G401 (cell line): ENCODE results near the gene CEP128. TPM values are rescaled to one million over a fixed set of nuclear protein-coding genes. Genes with fewer than 3 reads are reported as not detected.

ENCODE experiments used
- DNase-seq: peaks from one replicate; pipeline ENCODE4 v3.0.0-alpha.2; 2015; ENCODE audit warnings: low spot score
- in situ Hi-C: cut with HindIII; loops from 2 replicates; pipeline ENCODE4 v1.10.0; 2016; ENCODE audit warnings: low sequenced_read_pairs, mixed read lengths
- total RNA-seq: library from RNA; depleted of rRNA; stranded (reverse); fragments of >200 nt; shearing (Covaris generic); gene quantifications from 2 replicates; pipeline ENCODE4 v1.2.3, GENCODE V29; 2014; rRNA removed

The CEP128 gene
- 3.3 and 10.2 TPM in 2 replicates for total RNA-seq

DNA sequence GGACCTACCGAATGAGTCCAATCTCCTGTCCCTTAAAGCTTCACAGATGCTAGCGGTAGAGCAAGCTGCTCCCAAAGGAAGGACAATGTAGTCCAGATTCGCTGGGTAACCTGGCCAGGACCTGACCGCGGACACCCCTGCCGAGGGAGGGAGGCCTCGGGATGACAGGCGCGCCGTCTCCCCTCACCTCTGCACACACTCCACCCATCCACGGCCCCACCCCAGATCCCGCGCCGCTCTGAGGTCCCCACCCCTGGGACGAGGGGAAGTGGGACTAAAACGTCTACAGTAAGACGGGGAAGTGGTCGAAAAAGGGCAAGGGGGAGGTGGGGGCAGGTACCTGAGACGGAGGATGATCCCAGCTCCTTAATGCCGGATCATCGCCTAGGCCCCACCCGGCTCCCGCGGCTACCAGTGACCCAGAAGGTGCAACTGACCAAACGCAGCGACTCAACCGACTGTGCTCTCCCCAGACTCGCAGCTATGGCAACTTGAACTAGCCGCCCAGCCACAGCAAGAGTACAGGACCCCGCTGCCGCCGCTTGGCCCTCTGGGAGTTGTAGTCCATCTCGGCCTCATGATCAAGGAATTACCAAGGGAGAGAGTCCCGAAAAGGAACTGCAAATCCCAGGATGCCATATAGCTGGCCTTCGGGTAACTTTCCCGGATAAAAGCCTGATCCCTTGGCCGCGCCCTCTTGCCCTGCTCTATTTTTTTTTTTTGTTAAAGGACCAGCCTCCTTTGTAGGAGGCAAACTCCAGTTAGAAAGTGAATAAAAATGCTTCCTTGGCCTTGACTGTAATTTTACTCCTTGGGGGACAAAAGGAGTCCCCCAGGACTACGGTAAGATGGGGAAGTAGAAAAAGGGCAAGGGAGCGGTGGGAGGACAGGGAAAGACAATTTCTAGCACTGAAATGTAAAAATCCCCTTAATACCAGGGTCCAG lies at the start of gene CEP128:
Gene CEP128, minus strand, starts transcription at position 498 of the 945 bp plus-strand sequence.
- in situ Hi-C loops: no loop called here
- DNase-seq: peak; percentile 99

DNA sequence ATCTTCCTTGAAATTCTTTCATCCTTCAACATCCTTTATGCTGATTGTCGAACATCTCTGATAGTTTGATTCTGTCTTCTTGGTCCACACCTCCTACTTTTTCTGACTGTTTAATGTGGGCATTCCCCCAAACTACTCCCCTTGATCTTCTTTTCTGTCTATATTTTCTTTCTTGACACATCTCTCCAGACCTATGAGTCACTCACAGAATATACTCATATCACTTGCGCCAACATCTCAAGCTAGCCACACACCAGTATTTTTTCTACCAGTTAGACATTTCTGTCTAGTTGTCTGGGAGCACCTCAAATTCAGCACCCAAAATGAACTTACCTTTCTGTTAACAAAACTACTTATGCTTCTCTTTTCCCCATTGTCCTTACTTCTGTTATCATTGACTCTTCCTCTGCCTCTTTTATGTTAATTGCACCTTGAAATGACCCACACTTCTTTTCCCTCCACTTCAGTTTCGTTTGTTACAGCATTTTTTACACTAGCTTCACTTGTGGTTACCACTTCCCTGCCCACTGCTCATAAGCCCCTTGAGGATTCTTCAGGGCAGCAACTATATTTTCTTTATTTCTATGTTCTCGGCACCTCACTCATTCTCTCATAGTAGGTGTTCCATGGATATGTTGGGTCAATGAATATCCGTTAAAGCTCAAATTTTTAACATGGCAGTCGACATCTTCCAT lies 47.3 kb upstream of the CEP128 start:
- DNase-seq: no peak
- in situ Hi-C loops: no loop called here

DNA sequence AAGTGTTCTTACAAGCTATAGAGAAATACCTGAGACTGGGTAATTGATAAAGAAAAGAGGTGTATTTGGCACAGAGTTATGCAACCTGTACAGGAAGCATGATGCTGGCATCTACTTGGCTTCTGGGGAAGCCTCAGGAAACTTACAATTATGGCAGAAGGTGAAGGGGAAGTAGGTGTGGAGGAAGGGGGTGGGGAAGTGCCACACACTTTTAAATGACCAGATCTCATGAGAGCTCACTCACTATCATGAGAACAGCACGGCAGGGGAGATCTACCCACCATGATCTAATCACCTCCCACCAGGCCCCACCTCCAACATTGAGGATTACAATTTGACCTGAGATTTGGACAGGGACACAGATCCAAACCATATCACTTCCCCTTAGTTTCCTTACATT lies 46.7 kb upstream of the CEP128 start:
- DNase-seq: no peak
- in situ Hi-C loops: no loop called here

DNA sequence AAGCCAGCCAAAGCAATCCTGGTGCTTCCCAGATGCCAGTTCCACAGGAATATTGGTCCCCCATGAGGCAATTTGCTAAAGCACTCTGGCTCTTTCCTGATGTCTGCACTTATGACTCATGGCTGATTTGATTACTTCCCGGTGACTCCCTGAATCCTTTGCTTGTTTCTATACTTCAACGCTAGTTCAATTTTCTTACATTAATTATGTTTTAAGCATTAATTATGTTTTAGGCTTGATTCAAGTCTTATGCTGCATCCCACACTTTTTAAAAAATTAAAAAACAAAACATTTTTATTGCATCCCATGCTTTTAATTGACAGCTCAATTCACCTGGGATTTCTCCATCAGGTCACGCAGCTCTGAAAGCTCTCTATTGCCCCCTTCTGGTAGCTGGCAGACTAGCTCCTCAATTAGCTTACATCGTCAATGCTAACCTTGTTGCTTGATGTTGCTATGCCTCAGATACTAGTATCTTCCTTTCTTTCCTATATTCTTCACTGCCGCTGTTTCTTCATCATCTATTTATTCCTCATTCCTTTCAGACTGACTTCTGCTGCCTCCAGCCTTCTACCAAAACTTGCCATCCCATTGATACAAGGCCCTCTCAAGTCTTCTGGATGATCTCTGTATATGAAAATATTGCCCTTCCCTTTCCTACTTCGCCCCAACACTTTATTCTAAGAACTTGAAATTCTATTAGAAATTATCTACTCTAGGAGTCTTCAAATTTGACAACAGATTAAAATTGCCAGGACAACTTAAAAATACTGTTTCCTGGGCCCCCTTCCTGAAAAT lies 45.9 kb upstream of the CEP128 start:
- in situ Hi-C loops: no loop called here
- DNase-seq: peak; percentile 73

DNA sequence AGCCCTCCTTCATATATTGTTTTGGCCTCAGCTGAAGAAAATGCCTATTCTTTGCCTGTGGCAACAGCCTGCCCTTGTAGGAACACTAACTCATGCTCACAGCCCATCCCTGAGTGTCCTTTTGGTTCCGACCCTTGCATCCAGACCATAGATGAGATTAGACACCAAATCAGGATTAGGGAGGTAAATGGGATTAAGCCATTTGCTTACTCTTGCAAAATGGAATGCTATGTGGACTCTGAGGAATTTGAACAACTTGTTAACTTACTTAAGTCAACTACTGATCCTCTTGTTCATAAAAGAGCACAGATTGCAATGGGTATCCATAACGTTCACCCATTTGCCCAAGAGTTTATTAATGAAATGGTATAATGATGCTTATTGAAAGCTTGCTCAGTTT lies 41.2 kb upstream of the CEP128 start:
- in situ Hi-C loops: no loop called here
- DNase-seq: no peak

DNA sequence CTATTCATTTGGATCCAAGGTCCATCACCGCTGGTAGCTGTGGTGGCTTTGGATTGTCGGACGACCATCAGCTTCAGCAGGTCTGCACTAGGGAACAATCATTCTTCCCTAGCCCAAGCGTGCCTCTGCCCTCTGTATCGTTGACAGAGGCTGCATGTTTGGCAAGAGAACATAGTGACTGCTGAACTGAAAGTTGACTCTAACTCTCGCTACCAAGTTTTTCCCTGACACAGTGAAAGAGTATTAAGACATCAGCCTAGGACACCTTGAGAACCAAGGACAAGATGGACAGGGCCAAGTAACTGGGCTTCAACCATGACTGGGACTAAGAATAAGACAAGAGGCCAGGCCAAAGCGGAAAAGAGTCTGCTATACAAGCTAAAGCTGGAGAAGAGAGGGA lies 40.1 kb upstream of the CEP128 start:
- in situ Hi-C loops: no loop called here
- DNase-seq: no peak

DNA sequence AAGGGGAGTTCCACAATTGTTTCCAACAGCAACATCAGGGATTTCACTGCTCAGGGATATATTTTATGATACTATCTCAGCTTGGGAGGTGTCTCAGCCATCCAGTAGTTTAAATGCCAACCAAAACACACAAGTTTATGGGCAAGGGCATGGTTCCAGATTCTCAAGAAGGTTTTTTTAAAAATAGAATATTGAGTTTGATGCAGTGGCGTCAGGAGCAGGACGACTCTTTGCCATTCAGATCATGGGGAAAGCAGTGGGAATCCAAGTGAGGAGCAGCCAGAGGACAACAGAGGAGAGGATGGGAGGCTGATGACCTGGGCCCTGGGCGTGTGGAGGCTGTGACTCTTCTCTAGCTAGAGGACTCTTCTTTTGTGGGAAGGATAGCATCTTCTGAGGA lies 39.6 kb upstream of the CEP128 start:
- in situ Hi-C loops: no loop called here
- no peak for DNase-seq

DNA sequence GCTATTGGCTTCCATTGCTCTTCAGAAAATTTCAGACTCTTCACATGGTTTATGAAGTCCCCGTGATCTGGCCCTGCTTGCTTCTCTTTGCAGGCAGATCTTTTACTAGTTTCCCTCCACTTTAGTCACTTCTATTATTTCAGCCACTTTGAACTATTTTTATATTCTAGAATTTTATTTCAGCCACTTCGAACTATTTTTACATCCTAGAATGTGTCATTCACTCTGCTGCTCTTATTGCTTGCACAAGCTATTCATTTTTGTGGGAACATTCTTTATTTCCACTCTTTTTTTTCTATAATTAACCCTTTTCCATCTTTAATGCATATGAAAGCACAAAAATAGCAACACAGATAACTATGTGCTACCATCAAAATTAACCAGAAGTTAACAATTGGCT lies 38.4 kb upstream of the CEP128 start:
- DNase-seq: no peak
- in situ Hi-C loops: no loop called here

DNA sequence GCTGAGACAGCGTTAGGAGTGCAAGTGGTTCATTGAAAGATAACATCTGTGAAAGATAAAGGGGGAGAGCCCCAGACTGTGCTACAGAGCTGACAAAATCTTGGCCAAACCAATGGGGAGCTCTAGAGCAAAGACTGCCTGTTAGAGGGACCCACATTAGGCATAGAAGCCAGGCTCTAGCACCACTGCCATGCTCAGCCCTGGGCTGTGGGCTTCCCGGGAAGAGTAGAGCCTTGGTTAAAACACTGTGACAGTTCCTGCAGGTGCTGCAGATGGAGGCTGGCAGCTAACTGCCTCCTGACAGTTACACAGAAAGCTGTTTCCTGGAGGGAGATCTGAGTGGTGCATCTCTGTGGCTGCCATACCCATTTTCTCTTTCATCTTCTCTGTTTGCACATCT lies 36.9 kb upstream of the CEP128 start:
- in situ Hi-C loops: no loop called here
- DNase-seq: no peak

DNA sequence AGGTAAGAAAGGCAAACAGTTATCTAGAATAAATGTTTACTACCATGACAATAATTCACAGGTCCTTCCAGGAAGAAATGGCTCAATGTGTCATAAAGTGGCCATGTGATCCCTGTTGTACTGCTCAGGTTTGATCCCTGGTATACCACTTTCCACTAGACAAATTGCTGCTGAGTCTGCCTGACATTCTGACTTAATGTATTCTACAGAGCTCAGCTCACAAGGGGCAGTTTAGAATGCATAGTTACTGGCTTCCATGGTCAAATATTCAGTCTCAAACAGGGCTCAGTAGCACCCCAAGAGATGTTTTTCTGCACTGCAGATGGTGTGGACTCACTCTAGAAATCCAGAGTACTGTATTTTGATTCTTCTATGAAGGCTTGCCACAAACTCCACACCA lies 35.7 kb upstream of the CEP128 start:
- no peak for DNase-seq
- in situ Hi-C loops: no loop called here

DNA sequence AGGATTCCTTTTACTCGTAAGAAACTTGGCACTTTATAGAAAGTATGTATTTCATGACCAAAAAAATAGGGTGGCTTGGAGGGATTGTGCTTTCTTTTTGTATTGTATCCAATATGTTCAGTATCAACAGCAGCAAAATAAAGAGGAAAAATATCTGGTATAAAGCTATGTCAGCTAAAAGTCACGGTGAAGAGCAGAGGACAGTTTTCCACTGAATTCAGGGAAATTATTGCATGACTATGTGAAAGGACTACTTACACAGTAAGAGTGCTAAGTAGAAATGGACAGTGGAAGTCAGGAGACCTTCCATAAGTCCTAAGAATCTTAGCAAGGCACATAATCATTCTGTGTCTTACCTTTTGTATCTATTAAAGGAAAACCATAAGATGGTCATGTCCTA lies 33.1 kb upstream of the CEP128 start:
- in situ Hi-C loops: no loop called here
- DNase-seq: no peak

DNA sequence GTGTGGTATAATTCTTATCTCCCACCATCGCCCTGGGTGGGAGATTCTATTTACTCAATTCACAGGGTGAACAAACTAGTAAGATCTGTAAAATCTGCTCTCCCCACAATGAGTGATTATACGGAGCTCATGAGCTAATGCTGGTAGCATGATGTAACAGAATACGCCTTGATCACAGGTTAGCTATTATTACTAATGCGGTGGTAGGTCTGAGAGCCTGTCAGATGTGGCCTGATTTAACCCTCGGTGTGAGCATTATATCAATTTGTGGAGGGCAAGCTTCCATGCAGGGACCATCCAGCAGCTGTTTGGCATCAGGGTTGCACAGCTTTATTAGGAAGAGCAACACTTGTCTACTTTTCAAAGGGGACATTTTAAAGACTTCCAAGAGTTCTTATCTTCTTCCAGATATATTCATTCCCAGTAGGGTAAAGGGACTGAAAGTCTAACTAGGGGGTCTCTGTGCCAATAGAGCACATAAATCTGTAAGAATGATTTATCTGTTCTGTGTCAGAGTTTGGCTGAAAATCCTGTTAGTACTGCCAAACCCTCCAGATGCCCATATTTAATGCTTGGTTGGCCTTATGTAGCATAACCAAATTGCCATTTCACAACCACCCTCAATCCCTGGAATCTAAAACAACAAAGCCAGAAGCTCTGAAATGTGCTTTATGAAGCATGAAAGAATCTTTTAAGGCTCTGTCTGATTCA lies 32.5 kb upstream of the CEP128 start:
- DNase-seq: peak; percentile 46
- in situ Hi-C loops: no loop called here

DNA sequence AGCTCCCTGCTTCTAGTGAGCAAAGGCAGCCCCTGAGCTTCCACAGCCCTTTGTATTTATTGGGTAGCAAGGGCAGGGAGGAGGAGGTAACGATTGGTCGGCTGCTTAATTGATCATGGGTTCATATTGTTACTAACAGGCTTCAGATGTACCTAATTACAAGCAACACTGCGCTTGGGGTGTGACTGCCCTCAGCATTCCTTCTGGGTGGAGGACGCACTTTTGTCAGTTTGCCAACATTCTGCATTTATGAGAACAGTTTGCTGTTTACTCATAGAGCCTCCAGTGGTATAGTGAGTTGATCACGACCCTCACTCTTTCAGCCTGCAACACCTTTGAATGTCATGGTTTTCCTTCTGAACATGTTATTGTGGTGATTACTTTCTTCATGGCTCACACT lies 23.5 kb upstream of the CEP128 start:
- in situ Hi-C loops: no loop called here

DNA sequence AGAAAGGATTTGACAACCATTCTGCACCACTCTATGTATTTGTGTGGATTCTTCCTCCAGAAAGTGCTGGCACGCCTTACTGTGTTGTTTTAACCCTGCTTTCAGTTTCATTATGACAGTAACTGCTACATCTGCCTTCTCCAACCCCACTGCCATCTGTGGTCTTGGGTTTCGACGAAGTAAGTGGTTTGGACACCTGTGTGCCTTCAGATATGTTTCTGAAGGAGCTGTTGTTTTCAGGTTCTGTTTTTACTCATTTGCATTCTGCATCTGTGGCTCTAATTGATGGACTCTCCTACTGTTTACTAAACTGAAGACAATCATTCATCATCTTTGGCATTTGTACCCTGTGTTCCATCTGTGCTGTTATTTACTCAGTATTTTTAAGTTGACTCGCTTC lies 18.0 kb upstream of the CEP128 start:
- in situ Hi-C loops: no loop called here
- peak; percentile 8 for DNase-seq

More for the DNA sequence above, 23.5 kb upstream of the CEP128 start:
- no peak for DNase-seq

DNA sequence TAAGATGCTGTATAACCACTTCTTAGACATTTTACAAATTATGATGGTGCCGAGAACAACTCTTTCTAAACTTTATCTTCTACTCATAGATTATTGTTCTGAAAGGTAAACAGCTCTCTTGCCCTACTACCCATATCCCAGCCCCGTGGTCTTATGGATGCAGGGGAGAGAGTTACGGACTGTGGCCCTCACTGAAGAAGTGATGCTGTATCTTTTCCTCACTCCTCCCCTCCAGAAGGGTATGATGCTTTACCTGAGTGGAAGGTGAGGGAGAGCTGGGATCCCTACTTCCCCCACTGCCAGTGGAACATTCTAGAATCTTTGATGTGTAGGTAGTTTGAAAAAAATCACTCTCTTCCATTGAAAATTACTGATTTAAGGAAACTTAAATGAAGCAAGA lies 17.4 kb upstream of the CEP128 start:
- in situ Hi-C loops: no loop called here
- DNase-seq: no peak

DNA sequence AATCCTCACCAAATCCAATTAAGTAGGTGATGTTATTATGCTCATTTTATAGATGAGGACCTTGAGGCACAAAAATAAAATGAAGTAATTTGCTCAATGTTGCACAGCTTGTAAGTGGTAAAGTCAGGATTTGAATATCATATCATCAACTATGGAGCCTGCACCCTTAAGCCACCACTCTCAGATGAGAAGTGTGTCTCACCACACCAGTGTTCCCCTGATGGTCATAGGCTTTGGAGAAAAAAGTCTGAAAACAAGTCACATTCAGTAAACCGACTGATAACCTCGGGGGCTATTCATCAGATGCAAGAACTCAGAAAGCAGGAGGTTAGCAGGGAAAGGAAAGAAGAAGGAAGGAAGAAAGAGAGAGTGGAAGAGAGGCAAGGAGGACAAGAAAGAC lies 16.7 kb upstream of the CEP128 start:
- DNase-seq: no peak
- in situ Hi-C loops: no loop called here

DNA sequence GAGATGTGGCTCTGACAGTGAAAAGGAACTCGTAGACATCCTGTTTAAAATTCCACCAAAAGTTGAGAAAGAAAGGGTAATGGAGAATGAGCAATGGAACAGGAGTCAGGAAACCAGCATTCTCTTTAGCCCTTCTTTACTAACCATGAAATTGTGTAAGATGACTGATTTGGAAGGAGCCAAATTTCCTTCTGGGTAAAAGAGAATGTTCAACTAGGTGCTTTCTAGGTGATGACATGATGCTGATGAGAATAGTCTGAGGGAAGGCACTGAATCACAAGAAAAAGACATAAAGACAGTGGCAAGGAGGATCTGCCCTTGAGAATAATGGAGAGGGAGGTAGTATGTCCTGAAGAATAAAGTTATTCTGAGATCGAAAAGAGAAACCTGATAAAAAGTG lies 16.1 kb upstream of the CEP128 start:
- no peak for DNase-seq
- in situ Hi-C loops: no loop called here

DNA sequence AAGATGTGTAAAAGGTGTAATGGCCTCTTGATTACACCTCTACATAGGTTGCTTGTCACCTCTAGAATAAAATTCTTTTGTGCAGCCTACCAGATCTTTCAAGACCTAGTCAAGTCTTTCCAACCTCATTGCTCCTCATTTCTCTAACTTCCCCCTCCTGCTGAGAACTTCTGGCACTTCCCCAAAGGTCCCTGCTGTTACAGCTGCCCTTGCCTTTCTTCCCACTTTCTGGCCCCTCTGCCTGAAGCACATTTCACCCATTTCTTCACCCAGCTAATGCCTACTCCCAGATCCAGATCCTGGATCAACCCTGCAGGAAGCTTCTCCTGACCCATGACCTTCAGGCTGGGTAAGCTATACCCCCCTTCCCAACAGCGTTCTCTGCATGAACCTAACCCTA lies 15.4 kb upstream of the CEP128 start:
- in situ Hi-C loops: no loop called here

DNA sequence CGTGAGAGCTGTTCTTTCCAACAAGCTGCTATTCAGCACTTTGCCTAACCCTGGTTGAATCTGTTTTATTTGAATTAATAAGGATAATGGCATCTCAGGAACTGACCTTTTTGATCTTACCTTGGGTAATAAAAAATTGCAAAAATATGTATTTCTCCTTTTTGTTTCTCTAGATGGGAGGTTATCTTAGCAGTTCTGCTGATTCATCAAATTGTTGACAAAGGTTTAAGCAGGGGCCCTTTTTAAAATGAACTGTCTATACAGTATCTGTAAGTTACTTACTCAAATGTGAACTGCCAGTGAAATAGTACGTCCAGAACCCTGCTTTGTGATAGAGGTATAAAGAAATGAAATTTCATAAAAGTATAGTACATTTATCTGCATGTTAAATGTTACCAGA lies 14.6 kb upstream of the CEP128 start:
- DNase-seq: no peak
- in situ Hi-C loops: no loop called here

More for the DNA sequence above, 15.4 kb upstream of the CEP128 start:
- DNase-seq: no peak
